T-helper 2 cell (primary cell): Measurements from ENCODE around the gene IL26.
"Not testable (repeated sequence)": the region's sequence is repeated elsewhere in the genome, so short reads cannot be mapped to it uniquely, and the experiment has no call there.

Experiments used
- DNase-seq, 5 experiments: peaks; one replicate each; pipeline versions ENCODE4 v3.0.0 to v3.0.0-alpha.2; 2012 to 2022

IL26 gene

DNA sequence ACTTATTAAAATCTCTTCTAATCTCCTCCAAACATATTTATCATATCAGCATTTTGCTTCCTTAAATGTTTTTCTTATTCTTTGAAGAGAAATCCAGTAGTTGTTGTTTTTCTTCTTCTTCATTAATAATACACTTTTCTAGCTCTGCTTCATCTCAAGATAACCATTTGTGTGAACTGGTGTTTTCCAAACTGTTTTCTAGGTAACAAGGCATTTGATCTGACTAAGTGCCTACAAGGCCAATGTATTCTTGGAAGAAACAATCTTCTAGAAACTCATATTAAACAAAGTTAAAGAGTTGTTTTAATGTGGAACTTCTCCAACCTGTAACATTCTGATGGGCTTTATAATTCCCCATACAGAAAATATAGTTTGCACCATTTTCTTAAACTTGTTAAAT, 35.3 kb downstream of the IL26 start:
- DNase-seq: no peak

DNA sequence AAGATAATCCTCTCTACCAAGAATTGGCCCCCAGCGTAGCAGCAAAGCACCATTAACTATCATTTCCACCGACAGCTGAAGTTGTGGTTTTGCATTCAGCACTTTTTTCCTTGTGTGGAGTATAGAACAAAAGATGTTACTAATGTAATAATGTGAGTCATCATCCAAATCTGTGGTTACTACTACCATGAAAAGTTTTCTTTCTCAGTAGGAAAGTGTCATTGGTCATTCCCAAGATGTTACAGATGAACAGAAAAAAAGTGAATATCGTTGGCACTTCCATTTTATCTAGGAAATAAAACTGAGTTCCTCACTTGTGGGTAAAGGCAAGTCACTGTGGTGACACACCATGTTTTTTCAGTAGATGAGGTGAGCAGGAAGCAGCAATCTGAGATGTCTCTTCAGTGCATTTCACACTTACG, 35.8 kb downstream of the IL26 start:
- DNase-seq: peak in 2 of 5 experiments; percentile 28 to 48

GRCh38 chr12:68185598-68185997, 40.0 kb downstream of the IL26 start:
- no peak for DNase-seq

GRCh38 chr12:68180792-68181744, 44.5 kb downstream of the IL26 start:
- peak in 2 of 5 experiments; percentile 25 to 65 for DNase-seq

- no peak for DNase-seq
Observed at GRCh38 chr12:68178774-68179439, 46.7 kb downstream of the IL26 start.

DNA sequence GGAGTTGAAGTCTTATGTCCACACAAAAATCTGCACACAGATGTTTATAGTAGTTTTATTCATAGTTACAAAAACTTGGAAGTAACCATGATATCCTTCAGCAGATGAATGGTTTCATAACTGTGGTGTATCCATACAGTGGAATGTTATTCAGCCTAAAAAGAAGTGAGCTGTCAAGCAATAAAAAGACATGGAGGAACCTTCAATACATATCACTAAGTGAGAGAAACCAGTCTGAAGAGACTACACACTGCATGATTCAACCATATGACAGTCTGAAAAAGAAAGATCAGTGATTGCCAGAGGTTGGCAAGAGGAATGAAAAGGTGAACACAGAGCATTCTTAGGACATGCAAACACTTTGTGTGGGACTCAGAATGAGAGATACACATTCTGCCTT, 47.4 kb downstream of the IL26 start:
- DNase-seq: no peak

DNA sequence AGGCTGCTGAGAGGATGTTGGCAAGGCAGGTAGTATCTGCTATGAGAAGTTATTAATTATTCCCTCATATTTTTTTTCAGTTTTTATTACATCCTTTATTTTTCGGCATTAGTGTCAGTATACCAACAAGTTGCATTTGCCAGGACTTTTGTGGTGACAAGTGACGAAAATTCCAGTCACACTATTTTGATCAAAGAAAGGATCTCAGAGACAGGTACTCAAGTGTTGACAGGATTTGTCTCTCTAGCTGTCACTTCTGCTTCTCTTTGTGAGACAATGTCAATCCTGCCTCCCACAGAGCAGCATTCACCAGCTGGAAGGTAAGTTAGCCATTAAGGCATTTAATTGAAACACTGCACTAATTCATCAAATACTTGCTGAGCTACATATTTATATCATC, 48.0 kb downstream of the IL26 start:
- DNase-seq: no peak

- no peak for DNase-seq
Observed at GRCh38 chr12:68176257-68176656, 49.4 kb downstream of the IL26 start.

GRCh38 chr12:68175557-68176061, 50.0 kb downstream of the IL26 start:
- DNase-seq: peak in 4 of 5 experiments; percentile 15 to 82 (median 40)

GRCh38 chr12:68174761-68175160, 50.8 kb downstream of the IL26 start:
- DNase-seq: not testable (repeated sequence)

- DNase-seq: no peak
Observed at GRCh38 chr12:68173792-68174191, 51.8 kb downstream of the IL26 start.

DNA sequence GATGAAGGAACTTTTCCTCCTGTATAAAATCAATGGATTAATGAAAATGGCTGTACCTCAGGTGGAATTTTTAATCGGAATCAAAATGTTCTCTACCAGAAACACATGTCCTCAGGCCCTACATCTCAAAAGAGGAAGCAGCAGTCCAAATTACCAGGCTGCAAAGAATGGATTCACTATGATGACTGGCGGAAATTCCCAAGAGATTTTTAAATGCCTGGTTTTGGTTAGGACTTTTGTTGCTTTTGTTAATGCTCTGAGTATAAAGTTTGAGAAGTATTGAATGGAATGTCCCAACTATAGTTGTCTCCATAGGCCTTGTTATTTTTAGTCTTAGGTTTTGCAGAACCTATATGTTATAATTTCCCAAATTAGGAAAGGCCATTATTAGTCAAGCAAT, 54.9 kb downstream of the IL26 start:
- no peak for DNase-seq

DNA sequence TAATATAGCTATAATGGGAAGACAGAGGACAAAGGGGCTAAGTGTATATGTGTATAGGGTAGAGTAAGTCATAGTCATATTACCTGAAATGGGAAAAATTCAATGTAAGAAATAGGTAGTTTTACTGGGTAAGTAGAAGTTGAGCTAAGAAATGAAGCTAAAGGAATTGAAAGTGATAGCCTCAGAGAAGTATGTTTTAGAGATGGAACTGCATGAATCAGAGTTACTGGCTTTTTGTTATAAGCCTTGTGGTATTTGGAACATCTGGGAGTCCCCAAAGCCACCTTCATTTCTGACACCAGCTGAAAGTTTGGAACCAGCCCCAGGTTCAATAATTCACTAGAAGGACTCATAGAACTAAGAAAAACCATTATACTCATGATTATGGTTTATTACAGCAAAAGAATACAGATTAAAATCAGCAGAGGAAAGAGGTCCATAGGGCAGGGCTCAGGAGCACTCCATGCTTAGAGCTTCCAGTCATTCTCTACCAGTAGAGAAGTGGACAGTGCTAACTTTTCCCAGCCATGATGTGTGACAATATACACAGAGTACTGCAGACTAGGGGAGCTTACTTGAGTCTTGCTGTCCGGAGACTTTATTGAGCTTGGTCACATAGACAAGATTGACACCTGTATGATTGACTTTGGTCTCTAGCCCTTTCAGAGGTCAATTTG, 56.3 kb downstream of the IL26 start:
- no peak for DNase-seq

GRCh38 chr12:68166317-68166831, 59.2 kb downstream of the IL26 start:
- no peak for DNase-seq

- peak in 1 of 5 experiments; percentile 9 for DNase-seq
Observed at GRCh38 chr12:68163560-68164081, 62.0 kb downstream of the IL26 start.

- DNase-seq: no peak
Observed at GRCh38 chr12:68162374-68162773, 63.2 kb downstream of the IL26 start.

DNA sequence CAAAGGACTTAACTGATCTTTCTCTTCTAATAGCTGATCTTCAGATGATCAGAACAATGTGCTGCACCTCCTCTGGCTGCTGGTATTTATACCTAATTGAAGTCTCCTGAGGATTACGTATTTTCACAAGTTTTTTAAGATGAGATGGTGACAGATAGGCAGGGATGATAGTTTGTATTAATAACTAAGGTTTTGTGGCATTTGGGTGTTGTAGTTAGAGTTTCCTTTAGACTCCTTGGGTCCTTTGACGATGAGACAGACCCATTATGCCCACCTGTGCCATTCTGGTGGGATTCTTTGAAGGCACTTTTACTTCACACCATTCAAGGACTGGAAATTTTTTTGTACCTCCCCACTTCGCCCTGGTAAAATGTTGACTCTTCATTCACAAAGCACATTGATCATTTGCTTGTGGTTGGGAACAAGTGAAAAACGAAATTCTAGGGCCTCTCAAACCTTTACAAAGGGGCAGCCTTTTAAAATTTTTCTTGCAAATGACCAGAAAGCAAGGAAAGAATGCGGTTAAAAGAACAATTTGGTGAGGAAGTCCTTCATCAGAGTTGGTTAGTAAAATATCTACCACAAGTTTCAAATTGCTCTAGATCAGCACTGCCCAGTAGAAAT, 65.8 kb downstream of the IL26 start, which contains the start of gene IFNG:
Gene IFNG (minus strand): TSS at position 60 of the 624 bp plus-strand sequence. CDS start 125 bp downstream, outside the sequence.
- peak in 2 of 5 experiments; percentile 10 to 67 for DNase-seq

DNA sequence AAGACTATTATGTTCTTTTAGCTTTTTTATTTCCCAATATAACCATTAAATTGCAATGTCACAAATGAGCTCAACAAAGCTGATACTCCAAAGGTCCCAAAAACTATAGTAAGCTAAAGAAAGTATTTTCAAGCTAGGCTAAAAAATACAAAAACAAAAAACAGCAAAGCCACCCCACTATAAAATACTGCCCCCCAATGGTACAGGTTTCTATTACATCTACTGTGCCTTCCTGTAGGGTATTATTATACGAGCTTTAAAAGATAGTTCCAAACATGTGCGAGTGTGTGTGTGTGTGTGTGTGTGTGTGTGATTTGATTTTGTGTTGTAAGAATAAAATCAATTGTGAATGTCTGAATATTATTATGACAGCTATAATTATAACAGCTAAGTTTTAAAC, 67.2 kb downstream of the IL26 start:
- DNase-seq: peak in 2 of 5 experiments; percentile 30 to 71

DNA sequence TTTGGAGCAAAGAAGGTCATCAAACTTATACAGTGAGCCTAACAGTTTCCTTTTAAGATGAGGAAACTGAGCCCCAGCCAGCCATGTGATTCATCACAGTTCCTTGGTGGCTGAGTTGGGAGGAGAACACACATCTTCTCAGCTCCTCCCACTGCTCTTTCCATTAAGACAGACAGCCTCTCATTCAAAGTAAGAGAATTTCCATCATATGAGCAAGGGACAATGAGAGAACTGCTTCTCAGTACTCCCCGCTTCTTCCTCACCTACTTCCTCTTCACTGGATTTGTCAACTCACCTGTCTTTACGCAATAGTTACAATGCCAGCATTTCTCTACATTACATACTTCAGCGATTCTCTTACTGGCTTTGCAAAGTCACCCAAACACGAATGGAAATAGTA, 68.2 kb downstream of the IL26 start:
- DNase-seq: no peak

GRCh38 chr12:68156636-68157035, 69.0 kb downstream of the IL26 start:
- DNase-seq: no peak

GRCh38 chr12:68154779-68155178, 70.8 kb downstream of the IL26 start:
- no peak for DNase-seq
